Measurements from ENCODE around the gene S100A7. TPM values are rescaled to one million over a fixed set of nuclear protein-coding genes. Genes with fewer than 3 reads are reported as not detected.

S100A7 gene
- total and polyA plus RNA-seq, 8 donors = not detected

DNA sequence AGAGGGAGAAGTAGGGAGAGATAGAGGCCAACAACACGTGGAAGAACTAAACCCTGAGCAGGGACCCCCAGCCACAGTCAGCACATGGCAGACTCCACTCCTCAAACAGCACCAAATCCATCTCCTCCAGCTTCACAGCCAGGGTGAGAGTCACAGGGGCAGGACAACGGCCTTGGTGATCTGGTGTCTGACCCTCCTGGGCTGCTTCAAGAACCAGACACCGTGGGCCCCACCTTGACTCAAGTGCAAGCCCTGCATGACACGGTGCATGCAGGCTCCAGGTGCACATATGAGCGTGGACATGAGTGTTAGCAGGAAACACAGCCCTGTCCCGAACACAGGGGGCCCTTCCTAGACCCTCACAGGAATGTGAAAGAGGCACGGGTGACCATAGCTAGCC lies 21.9 kb downstream of the S100A7 start:
- peaks cover 0 to 5% of the 10 kb centered on the region in 2 donors for H3K27me3 ChIP-seq
- no peaks in the 10 kb centered on the region for H3K9me3 ChIP-seq
- TF ChIP-seq, protein P1, sequence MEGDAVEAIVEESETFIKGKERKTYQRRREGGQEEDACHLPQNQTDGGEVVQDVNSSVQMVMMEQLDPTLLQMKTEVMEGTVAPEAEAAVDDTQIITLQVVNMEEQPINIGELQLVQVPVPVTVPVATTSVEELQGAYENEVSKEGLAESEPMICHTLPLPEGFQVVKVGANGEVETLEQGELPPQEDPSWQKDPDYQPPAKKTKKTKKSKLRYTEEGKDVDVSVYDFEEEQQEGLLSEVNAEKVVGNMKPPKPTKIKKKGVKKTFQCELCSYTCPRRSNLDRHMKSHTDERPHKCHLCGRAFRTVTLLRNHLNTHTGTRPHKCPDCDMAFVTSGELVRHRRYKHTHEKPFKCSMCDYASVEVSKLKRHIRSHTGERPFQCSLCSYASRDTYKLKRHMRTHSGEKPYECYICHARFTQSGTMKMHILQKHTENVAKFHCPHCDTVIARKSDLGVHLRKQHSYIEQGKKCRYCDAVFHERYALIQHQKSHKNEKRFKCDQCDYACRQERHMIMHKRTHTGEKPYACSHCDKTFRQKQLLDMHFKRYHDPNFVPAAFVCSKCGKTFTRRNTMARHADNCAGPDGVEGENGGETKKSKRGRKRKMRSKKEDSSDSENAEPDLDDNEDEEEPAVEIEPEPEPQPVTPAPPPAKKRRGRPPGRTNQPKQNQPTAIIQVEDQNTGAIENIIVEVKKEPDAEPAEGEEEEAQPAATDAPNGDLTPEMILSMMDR (IDR thresholded peaks at IDR 0.05) = no peak
- H3K27ac ChIP-seq = no peak overlapping the region
- H3K36me3 ChIP-seq = no peaks in the 10 kb centered on the region
- no peaks in the 10 kb centered on the region for H3K4me1 ChIP-seq
- H3K4me3 ChIP-seq = no peak overlapping the region
- intact Hi-C loops (cut with DNase I) = no loop called here
- ATAC-seq = no peak
- DNase-seq = no peak

DNA sequence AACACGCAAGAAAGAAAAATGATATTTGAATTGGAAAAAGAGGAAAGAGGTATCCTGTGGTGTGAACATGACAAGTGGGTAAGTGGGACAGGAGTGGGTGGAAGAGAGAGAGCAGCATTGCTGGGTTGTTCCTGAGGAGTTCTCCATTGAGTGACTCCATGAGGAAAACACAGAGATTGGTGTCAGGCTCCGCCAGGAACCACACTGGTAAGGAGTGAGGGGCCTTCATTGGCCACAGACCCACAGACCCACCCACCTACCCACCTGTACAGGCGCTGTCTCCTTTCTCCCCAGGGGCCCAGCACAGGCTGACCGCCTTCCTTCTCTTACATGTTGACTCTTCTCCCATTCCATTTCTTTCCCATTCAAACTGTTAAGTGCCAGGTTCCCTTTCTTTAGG lies 23.2 kb downstream of the S100A7 start:
- H3K27me3 ChIP-seq = no peaks in the 10 kb centered on the region
- no peaks in the 10 kb centered on the region for H3K36me3 ChIP-seq
- ATAC-seq (no peak), DNase-seq (no peak)
- no peak overlapping the region for H3K27ac ChIP-seq
- H3K4me3 ChIP-seq = no peak overlapping the region
- H3K9me3 ChIP-seq = no peaks in the 10 kb centered on the region
- TF ChIP-seq, protein P1 (IDR thresholded peaks at IDR 0.05) = no peak
- H3K4me1 ChIP-seq = no peaks in the 10 kb centered on the region
- intact Hi-C loops (cut with DNase I) = no loop called here

DNA sequence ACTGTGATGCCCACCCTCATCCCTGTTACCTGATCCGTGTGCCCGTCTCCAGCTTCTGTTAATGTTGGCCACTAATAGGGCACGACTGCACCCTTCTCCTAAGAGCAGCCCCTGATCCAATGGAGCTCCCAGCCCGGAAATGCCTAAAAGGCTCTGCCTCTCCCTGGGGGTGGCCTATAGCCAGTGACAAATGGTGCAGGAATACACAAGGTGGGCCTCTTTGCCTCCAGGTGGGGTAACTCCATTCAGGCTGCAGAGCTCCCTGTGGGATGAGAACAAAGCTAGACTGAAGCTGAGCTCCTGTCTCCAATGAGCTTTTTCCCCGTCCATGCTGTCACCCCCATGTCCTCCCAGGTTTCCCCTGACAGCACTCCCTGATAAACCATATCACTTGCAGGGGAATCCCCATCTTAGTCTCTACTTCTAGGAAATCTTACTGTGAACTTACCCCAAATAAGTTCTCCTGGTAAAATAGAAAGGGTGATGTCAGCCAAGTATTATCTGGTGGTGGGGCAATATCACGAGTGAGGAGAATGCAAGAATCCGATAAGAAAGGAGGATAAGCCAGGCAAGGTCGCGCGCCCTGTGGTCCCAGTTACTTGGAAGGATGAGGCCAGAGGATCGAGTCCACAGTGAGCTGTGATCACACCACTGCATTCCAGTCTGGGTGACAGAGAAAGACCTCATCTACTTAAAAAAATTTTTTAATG lies 25.6 kb downstream of the S100A7 start:
- intact Hi-C loops (cut with DNase I) = no loop called here
- Histone ChIP-seq H3K9me3 (no peaks in the 10 kb centered on the region), H3K27ac (no peak overlapping the region), H3K4me3 (no peak overlapping the region), H3K27me3 (no peaks in the 10 kb centered on the region), H3K4me1 (no peaks in the 10 kb centered on the region), H3K36me3 (no peaks in the 10 kb centered on the region)
- DNase-seq = no peak
- TF ChIP-seq, protein P1 (IDR thresholded peaks at IDR 0.05) = no peak
- ATAC-seq = no peak

DNA sequence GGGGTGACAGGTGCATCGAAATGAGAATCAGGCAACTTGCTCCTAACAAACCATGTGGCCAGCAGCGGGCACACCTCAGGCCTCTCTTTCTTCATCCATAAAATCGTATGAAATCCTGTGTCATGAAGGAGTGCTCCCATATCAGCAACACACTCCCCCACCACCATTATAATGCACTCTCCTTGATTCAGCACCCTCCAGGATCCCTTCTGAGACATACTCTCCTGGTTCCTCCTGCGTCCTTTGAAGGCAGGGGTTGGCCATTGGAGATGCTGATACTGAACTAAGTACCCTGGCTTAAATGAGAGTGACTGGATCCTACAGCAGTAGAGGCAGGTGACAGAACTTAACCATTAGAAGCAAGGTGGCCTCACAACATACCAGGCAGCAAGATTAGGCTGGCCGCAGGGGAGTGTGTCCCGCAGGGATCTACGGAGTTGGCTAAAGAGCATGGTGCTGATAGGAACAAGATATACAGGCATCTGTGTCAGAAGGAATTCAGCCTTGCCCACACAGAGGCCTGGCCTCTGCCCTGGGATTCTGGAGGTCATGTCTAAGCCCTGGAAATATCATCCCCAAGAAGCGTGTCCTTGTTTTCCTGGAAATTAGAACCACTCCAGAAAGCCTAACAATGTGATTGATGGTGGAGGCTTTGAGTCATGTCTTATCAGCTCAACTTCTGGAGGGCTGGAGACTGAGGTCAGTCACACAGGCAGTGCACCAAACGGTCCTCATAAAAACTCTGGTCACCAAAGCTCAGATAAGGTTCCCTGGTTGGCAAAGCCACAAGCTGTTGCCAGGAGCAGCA lies 27.4 kb downstream of the S100A7 start:
- H3K27me3 ChIP-seq = peaks cover 0 to 11% of the 10 kb centered on the region in 2 donors
- H3K4me3 ChIP-seq = no peak overlapping the region
- ATAC-seq = no peak
- TF ChIP-seq, protein P1 (IDR thresholded peaks at IDR 0.05) = no peak
- DNase-seq = no peak
- no peaks in the 10 kb centered on the region for H3K9me3 ChIP-seq
- intact Hi-C loops (cut with DNase I) = no loop called here
- no peak overlapping the region for H3K27ac ChIP-seq
- no peaks in the 10 kb centered on the region for H3K4me1 ChIP-seq
- no peaks in the 10 kb centered on the region for H3K36me3 ChIP-seq

DNA sequence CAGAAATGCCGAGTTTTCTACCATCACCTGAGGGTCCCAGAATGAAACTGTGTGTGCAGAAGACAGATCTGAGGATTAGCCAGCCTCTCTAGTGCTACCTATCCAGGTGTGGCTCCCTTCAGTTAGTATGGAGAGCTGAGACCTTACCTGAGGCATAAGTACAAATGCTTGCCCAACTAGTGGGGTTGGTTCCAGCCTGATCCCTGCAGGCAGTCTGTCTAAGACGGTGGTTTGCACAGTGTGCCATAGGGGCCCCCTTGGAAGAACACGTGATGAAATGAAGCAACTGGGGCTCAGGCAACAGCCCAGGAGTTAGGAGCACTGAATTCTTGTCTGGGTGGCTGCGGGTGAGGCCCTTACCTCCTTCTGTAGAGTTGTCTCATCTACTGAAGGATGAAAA lies 28.5 kb downstream of the S100A7 start:
- H3K27me3 ChIP-seq = peaks cover 0 to 14% of the 10 kb centered on the region in 2 donors
- no peak overlapping the region for H3K27ac ChIP-seq
- no peaks in the 10 kb centered on the region for H3K9me3 ChIP-seq
- H3K36me3 ChIP-seq = no peaks in the 10 kb centered on the region
- no peak for DNase-seq
- H3K4me3 ChIP-seq = no peak overlapping the region
- TF ChIP-seq, protein P1 (IDR thresholded peaks at IDR 0.05) = no peak
- intact Hi-C loops (cut with DNase I) = no loop called here
- no peaks in the 10 kb centered on the region for H3K4me1 ChIP-seq
- no peak for ATAC-seq
